Mucosa of rectum (tissue), 2 donors: ENCODE results near the gene SUMF1.

Experiments
- H3K27ac ChIP-seq, 2 donors: one replicate each; pipeline ENCODE4 v1.7.0; 2013; ENCODE audit warnings: inconsistent platforms in 2 of 2, low read depth in 2 of 2, low read length in 2 of 2
- H3K27me3 ChIP-seq, 2 donors: one replicate each; pipeline ENCODE4 v1.7.0; 2013; ENCODE audit warnings: low read length in 2 of 2; ENCODE audit not compliant: control insufficient read depth in 2 of 2, insufficient read depth in 2 of 2
- H3K36me3 ChIP-seq, 2 donors: one replicate each; pipeline ENCODE4 v1.7.0; 2013; ENCODE audit warnings: low read length in 2 of 2; ENCODE audit not compliant: control insufficient read depth in 2 of 2, insufficient read depth in 2 of 2
- H3K4me1 ChIP-seq, 2 donors: one replicate each; pipeline ENCODE4 v1.7.0; 2013; ENCODE audit warnings: low read length in 2 of 2, mild to moderate bottlenecking in 1 of 2; ENCODE audit not compliant: control insufficient read depth in 2 of 2, insufficient read depth in 2 of 2
- H3K4me3 ChIP-seq, 2 donors: one replicate each; pipeline ENCODE4 v1.7.0; 2013; ENCODE audit warnings: low read length in 2 of 2
- H3K9ac ChIP-seq, 2 donors: one replicate each; pipeline ENCODE4 v1.7.0; 2013; ENCODE audit warnings: low read length in 2 of 2, low read depth in 1 of 2, mild to moderate bottlenecking in 1 of 2
- H3K9me3 ChIP-seq, 2 donors: one replicate each; pipeline ENCODE4 v1.7.0; 2013; ENCODE audit warnings: low read length in 2 of 2; ENCODE audit not compliant: control insufficient read depth in 2 of 2
- donor health status: healthy.
- donor health status: Normal muscosa, but diverticular disease.

Gene SUMF1

DNA sequence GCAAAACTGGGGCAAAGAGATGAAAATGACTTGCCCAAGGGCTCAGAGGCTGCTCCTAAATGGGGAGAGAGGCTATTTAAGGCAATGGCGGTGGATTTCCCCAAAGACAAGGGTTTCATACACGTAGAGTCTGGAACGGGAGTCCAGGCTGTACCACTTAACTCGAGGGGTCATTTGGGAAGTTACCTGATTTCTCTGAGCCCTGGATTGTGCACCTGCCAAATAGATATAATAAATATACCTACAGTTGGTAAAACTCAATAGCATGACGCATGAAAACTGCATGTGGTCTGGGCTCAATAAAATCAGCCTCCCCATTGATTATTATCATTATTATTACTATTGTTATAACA lies 24.8 kb upstream of the SUMF1 start:
- peak overlapping the region; percentile 77 to 89 for H3K4me3 ChIP-seq
- H3K27ac ChIP-seq, result no peak overlapping the region
- H3K27me3 ChIP-seq, result peaks cover 0 to 2% of the 10 kb centered on the region in 2 donors
- H3K36me3 ChIP-seq, result no peaks in the 10 kb centered on the region
- H3K4me1 ChIP-seq, result peaks cover 5 to 11% of the 10 kb centered on the region in 2 donors
- H3K9ac ChIP-seq, result peak overlapping the region; percentile 57 to 80
- H3K9me3 ChIP-seq, result no peaks in the 10 kb centered on the region

DNA sequence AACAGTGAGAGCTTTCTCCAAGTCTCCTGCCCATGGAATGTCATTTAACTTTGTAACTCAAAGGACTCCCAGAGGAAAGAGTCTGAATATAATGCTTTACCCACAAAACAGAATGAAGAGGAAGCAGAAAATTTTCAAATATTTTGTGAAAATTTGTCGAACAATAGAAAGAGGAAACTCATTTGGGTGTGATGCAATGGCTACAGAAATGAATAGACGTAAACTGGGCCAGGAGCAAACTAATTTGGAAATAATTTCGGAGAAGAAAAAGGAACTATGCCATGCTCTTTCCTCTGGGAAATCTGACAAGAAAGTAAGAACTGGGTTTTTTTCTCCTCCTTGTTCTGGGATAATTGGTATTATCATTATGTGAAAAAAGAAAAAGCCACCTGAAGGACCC lies 11.2 kb upstream of the SUMF1 start:
- Histone ChIP-seq H3K27ac (no peak overlapping the region), H3K9ac (no peak overlapping the region), H3K4me3 (no peak overlapping the region)

DNA sequence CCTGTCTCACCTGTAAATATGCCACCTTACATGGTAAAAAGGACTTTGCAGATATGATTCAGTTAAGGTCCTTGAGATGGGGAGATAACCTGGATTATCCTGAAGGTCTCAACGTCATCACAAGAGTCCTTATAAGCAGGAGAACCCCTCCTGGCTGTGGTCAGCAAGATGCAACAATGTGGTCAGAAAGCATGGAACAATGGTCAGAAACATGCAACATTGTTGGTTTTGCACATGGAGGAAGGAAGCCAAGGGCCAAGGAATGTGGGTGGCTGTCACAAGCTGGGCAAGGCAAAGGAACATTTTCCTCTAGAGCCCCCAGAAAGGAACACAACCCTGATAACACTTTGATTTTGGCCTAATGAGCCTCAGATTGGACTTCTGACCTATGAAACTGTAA lies 9.4 kb upstream of the SUMF1 start:
- Histone ChIP-seq H3K9me3 (no peaks in the 10 kb centered on the region), H3K27ac (no peak overlapping the region), H3K27me3 (no peaks in the 10 kb centered on the region), H3K4me1 (no peaks in the 10 kb centered on the region), H3K4me3 (no peak overlapping the region), H3K36me3 (no peaks in the 10 kb centered on the region), H3K9ac (no peak overlapping the region)

More for the DNA sequence above, 11.2 kb upstream of the SUMF1 start:
- no peaks in the 10 kb centered on the region for H3K36me3 ChIP-seq
- no peaks in the 10 kb centered on the region for H3K27me3 ChIP-seq
- no peaks in the 10 kb centered on the region for H3K4me1 ChIP-seq
- H3K9me3 ChIP-seq, result no peaks in the 10 kb centered on the region

DNA sequence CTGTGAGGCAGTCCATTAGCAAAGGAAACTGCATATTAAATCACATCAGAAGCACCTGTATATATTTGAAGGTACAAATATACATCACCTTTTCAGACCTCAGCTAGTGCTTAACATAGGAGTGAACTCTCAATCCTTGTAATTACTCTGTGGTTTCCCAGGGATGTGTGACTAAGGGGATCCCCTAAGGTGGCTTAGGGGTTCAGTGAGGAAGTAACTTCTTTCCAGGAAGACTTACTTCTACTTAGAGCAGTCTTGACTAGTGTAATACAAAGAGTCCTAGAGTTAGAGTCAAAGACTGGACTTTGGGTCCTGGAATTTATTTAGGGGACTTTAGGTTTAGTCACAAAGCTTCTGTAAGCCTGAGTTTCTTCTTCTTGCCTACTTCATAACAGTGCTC lies 8.7 kb upstream of the SUMF1 start:
- Histone ChIP-seq H3K9ac (no peak overlapping the region), H3K27ac (no peak overlapping the region), H3K27me3 (no peaks in the 10 kb centered on the region), H3K36me3 (no peaks in the 10 kb centered on the region), H3K4me3 (no peak overlapping the region), H3K4me1 (no peaks in the 10 kb centered on the region), H3K9me3 (no peaks in the 10 kb centered on the region)

DNA sequence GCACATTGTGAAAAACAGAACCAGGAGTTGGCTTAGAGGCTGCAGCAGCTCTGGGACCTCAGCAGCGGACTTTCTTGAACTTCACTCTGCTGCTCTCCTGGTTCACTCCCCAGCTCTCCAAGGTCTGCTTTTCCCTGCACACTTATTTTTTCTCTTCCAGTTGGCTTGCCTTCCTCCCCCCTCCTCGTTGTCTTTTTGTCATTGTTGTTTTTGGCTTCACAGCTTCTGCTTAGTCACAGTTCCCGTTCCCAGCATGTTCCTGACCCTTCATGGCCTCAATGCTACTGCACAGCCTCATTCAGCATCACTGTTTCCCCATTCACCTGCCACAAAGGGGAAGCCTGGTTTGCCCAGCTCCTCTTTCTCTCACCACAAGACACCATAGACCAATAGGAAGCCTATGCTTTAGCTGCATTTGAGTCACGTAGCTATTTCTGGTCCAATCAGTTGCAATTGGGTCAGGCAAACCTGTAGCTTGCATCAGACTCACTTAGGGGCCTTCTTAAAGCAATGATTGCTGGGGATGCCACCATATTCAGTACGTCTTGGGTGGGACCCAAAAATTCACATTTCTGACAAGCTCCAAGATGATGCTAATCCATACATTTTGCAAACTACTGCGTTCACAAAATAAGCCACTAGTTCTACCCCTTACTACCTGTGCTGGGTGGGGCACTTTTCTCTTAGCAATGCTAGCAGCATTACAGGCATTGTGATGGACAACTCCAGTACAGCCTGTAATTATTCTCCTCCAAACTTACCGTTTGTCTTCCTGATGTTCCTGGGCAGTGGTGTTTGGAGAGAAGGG lies 7.8 kb upstream of the SUMF1 start:
- H3K27ac ChIP-seq, result peak overlapping the region in 1 of 2 donors; percentile 19

DNA sequence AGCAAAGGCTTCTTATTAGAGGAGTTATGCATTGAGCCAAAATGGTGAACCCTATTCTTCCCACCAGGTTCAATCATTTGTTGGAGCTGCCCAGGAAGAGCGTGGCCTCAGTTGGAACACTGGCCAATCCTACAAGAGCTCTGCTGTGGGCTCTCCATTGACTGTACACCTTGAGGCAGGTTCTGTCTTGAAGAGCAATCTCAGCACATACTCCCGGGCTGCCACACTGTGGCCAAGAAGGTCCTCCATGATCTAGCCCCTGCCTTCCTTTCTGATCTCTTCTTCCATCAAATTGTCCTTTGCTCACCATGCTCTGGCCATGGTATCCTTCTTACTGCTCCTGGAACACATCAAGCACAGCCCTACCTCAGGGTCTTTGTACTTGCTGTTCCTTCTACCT lies 5.7 kb upstream of the SUMF1 start:
- no peaks in the 10 kb centered on the region for H3K4me1 ChIP-seq
- H3K9ac ChIP-seq, result no peak overlapping the region
- no peak overlapping the region for H3K27ac ChIP-seq
- no peaks in the 10 kb centered on the region for H3K27me3 ChIP-seq
- no peaks in the 10 kb centered on the region for H3K36me3 ChIP-seq
- no peak overlapping the region for H3K4me3 ChIP-seq
- no peaks in the 10 kb centered on the region for H3K9me3 ChIP-seq

More for the DNA sequence above, 7.8 kb upstream of the SUMF1 start:
- Histone ChIP-seq H3K9me3 (no peaks in the 10 kb centered on the region), H3K9ac (no peak overlapping the region), H3K27me3 (no peaks in the 10 kb centered on the region), H3K4me1 (no peaks in the 10 kb centered on the region), H3K36me3 (no peaks in the 10 kb centered on the region), H3K4me3 (no peak overlapping the region)

DNA sequence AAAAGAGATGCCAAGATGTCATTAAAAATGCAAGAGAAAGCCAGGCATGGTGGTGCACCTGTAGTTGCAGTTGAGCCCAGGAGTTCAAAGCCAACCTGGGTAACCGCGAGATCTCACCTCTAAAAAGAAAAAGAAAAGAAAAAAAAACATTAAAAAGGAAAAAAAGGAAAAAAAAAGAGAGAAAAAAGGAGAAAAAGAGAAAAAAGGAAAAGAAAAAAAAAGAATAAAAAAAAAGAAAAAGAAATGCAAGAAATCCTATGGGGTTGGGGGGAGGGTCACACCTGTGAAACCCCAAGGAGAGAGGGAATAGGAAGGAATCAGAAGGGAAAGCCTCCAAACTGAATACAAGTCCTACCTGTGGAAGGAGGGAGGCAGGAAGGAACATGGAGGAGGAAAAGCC lies 5.2 kb upstream of the SUMF1 start:
- H3K4me1 ChIP-seq, result no peaks in the 10 kb centered on the region
- no peaks in the 10 kb centered on the region for H3K9me3 ChIP-seq
- H3K4me3 ChIP-seq, result no peak overlapping the region
- H3K36me3 ChIP-seq, result no peaks in the 10 kb centered on the region
- H3K27me3 ChIP-seq, result no peaks in the 10 kb centered on the region
- no peak overlapping the region for H3K27ac ChIP-seq
- no peak overlapping the region for H3K9ac ChIP-seq

DNA sequence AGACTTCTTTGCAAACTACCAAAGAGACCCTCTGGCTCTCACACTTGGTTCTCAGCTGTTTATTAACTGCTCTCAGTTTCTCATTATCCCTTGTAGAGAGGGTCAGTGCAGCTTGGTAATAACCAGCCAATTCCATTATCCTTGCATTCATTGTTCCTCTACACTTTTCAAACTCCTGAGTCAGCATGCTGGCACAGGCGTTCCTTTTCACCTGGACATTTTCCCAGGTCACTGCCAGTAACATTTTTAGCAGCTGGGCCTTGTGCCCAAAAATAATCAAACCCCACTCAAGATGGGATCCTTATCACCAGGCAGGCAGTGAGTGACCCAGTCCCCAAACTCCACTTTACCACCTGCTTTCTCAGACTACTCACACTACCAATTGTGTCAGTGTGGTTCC lies 4.8 kb upstream of the SUMF1 start:
- H3K27ac ChIP-seq, result no peak overlapping the region
- H3K9me3 ChIP-seq, result no peaks in the 10 kb centered on the region
- H3K4me3 ChIP-seq, result no peak overlapping the region
- H3K4me1 ChIP-seq, result no peaks in the 10 kb centered on the region
- H3K9ac ChIP-seq, result no peak overlapping the region
- no peaks in the 10 kb centered on the region for H3K27me3 ChIP-seq
- H3K36me3 ChIP-seq, result no peaks in the 10 kb centered on the region

DNA sequence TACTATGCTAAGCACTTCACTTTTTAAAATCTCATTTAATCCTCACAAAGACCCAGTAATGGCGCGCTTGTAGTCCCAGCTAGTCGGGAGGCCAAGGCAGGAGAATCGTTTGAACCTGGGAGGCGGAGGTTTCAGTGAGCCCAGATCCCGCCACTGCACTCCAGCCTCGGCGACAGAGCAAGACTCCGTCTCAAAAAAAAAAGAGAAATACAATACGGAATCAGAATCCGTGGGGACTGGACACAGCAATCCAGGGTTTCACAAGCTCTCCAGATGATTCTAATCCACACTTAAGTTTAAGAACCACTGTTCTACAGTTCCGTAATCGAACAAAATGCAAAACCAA lies 426 bp upstream of the SUMF1 start:
- H3K9me3 ChIP-seq, result no peaks in the 10 kb centered on the region
- H3K27me3 ChIP-seq, result no peaks in the 10 kb centered on the region
- H3K4me3 ChIP-seq, result peak overlapping the region; percentile 85 to 99
- H3K4me1 ChIP-seq, result peaks cover 4% of the 10 kb centered on the region in 2 donors
- H3K9ac ChIP-seq, result peak overlapping the region in 1 of 2 donors; percentile 90
- no peaks in the 10 kb centered on the region for H3K36me3 ChIP-seq
- peak overlapping the region; percentile 83 to 87 for H3K27ac ChIP-seq

DNA sequence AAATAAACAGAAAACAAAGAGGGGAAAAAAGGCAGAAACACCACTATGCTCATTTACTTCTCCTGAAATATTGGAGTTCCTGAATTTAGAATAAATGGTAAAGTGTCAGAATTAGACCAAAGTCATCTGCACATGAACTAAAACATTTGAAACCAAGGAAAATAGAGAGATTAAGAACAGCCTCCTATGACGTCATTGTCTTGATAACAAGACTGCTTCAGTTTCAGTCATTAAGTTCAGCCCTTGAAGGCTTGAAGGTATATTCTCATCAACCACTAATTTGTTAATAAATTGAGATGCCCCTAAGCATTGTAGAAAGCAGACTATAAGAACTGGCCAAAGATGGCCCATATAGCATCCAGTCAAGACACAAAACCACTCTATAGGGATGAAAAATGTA lies 2.5 kb downstream of the SUMF1 start:
- Histone ChIP-seq H3K27me3 (no peaks in the 10 kb centered on the region), H3K9me3 (no peaks in the 10 kb centered on the region), H3K4me3 (no peak overlapping the region), H3K27ac (no peak overlapping the region), H3K36me3 (no peaks in the 10 kb centered on the region), H3K9ac (no peak overlapping the region), H3K4me1 (peaks cover 4% of the 10 kb centered on the region in 2 donors)
